GM12865 (cell line): ENCODE data around the gene RTN4RL2.
A peak's percentile ranks its signal among the peaks of the same experiment; 100 is the strongest.

Experiments used
- DNase-seq: peaks from one replicate; pipeline ENCODE4 v3.0.0; 2010; ENCODE audit warnings: low read depth
- H3K4me3 ChIP-seq: 2 replicates; pipeline ENCODE4 v1.5.1; 2011; ENCODE audit warnings: mild to moderate bottlenecking, low read depth, low read length, control low read depth
- TF ChIP-seq, protein P1 (sequence below): IDR thresholded peaks from 2 replicates; pipeline ENCODE4 v1.5.1; 2011; ENCODE audit warnings: low read length, control low read depth, low read depth, inconsistent platforms; ENCODE audit not compliant: insufficient read depth; ENCODE audit errors: missing control alignments

Gene RTN4RL2

GRCh38 chr11:57496109-57496820, 35.9 kb downstream of the RTN4RL2 start:
- TF ChIP-seq, protein P1, sequence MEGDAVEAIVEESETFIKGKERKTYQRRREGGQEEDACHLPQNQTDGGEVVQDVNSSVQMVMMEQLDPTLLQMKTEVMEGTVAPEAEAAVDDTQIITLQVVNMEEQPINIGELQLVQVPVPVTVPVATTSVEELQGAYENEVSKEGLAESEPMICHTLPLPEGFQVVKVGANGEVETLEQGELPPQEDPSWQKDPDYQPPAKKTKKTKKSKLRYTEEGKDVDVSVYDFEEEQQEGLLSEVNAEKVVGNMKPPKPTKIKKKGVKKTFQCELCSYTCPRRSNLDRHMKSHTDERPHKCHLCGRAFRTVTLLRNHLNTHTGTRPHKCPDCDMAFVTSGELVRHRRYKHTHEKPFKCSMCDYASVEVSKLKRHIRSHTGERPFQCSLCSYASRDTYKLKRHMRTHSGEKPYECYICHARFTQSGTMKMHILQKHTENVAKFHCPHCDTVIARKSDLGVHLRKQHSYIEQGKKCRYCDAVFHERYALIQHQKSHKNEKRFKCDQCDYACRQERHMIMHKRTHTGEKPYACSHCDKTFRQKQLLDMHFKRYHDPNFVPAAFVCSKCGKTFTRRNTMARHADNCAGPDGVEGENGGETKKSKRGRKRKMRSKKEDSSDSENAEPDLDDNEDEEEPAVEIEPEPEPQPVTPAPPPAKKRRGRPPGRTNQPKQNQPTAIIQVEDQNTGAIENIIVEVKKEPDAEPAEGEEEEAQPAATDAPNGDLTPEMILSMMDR: no peak
- DNase-seq: no peak
- no peak overlapping the region for H3K4me3 ChIP-seq

GRCh38 chr11:57497303-57498247, 37.2 kb downstream of the RTN4RL2 start:
- DNase-seq: no peak
- TF ChIP-seq, protein P1: no peak
- no peak overlapping the region for H3K4me3 ChIP-seq

GRCh38 chr11:57498540-57498939, 38.2 kb downstream of the RTN4RL2 start:
- no peak for DNase-seq
- TF ChIP-seq, protein P1: no peak
- H3K4me3 ChIP-seq: no peak overlapping the region

DNA sequence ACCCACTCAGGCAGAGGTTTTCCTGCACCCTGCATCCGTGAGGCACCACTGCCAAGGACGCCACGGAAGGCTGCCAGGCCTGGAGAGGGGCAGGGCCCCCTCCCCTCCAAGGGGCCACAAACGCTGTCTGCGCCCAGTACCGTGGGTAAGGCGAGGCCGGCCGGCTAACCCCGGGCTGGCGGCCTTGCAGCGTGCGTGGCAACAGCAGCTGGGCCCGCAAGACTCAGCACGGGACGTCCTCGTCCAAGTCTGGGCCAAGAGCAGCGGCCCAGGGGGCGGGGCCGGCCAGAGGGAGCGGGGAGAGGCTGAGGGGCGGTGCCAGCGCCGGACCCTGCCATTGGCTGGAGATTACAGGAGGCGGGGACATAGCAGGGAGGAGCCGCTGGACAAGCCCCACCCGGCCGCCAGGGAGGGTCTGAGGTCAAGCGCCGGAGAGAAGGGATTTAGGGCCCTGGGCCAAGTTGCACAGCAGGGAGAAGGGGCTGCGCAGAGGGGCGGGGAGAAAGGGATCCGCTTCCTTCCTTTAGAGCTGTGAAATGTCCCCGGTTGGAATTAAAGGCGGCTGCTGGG, 39.2 kb downstream of the RTN4RL2 start:
- DNase-seq: peak; percentile 52
- no peak overlapping the region for H3K4me3 ChIP-seq
- TF ChIP-seq, protein P1: no peak

- no peak overlapping the region for H3K4me3 ChIP-seq
- no peak for DNase-seq
- TF ChIP-seq, protein P1: no peak
These were observed 39.7 kb downstream of the RTN4RL2 start for GRCh38 chr11:57499983-57500461.

GRCh38 chr11:57500515-57500914, 40.2 kb downstream of the RTN4RL2 start:
- no peak for DNase-seq
- no peak overlapping the region for H3K4me3 ChIP-seq
- TF ChIP-seq, protein P1: no peak
